ENCODE results near the gene CLEC20A.

The CLEC20A gene

DNA sequence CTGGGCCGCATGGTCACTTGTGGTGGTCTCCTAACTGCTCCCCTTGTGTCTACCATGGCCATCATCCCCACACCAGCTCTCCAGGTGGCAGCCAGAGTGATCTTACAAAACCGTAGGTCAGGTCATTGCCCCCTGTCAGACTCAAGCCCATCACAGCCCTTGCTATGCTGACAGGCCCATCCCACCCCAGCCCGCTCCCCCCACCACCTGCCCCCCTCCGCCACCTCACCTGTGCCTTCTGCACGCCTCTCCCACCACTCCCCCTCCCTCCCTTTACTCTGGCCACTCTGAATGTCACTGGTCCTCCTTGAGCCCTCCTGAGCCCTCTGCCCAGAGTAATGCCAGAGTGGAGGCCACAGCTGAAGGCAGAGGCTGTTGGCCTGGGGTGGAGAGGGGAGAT, 44.6 kb upstream of the CLEC20A start:
- Histone ChIP-seq H3K4me1 (peaks cover 0 to 14% (median 6%) of the 10 kb centered on the region in 4 donors), H3K36me3 (no peaks in the 10 kb centered on the region), H3K4me3 (peak overlapping the region; percentile 61 to 67), H3K27ac (no peak overlapping the region), H3K27me3 (no peaks in the 10 kb centered on the region), H3K9me3 (no peaks in the 10 kb centered on the region)
- intact Hi-C loops (cut with DNase I; ENCODE audit: low total_unique reads) = loop anchor here (5.0 kb wide), 1 partner anchor 461 kb away; no protein-coding TSS in a partner anchor
- no peak for TF ChIP-seq CTCF (IDR thresholded peaks at IDR 0.05)
- peak in 1 of 2 donors; percentile 56 for DNase-seq

DNA sequence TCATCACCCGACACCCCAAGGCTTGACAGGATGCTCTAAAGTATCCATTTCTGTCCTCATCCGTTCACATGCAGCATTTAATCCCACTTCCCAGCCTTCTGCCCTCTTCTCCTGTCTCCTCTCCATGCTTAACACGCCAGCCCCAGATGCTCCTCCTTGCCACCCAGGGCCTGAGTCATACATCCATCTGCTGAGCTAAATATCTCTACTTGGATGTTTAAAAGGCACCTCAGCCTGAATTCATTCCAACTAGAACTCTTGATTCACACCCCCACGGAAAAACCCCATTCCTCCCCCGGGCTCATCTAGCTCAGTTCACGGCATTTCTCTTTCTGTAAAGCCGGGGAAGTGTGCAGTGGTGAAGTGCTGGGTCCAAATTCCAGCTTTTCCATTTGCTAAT, 43.9 kb upstream of the CLEC20A start:
- peak in 1 of 2 donors; percentile 23 for DNase-seq
- Histone ChIP-seq H3K27ac (no peak overlapping the region), H3K4me3 (no peak overlapping the region), H3K36me3 (no peaks in the 10 kb centered on the region), H3K9me3 (no peaks in the 10 kb centered on the region), H3K4me1 (peaks cover 0 to 14% (median 6%) of the 10 kb centered on the region in 4 donors), H3K27me3 (no peaks in the 10 kb centered on the region)
- intact Hi-C loops (cut with DNase I; ENCODE audit: low total_unique reads) = loop anchor here (5.0 kb wide), 1 partner anchor 462 kb away; no protein-coding TSS in a partner anchor
- TF ChIP-seq CTCF (IDR thresholded peaks at IDR 0.05) = no peak

DNA sequence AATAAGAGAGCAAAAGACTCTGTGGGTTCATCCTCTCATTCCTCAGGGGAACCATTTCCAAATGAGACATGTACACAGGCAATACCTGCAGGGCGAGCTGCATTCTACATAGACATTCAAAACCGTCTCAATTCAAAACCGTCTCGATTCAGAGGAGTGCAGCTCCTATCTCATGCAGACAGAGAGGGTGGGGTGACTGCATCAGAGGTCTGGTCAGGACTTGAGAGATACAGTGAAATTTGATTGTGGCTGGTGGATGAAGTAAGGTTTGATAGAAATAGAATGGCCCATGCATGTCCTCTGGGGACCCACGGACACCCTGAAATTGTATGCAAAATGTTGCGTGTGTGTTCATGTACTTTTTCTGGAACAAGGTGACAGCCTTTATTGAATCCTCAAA, 43.4 kb upstream of the CLEC20A start:
- peak in 1 of 2 donors; percentile 28 for DNase-seq
- Histone ChIP-seq H3K36me3 (no peaks in the 10 kb centered on the region), H3K4me3 (no peak overlapping the region), H3K4me1 (peaks cover 0 to 14% (median 6%) of the 10 kb centered on the region in 4 donors), H3K27ac (no peak overlapping the region), H3K9me3 (no peaks in the 10 kb centered on the region), H3K27me3 (no peaks in the 10 kb centered on the region)
- no peak for TF ChIP-seq CTCF (IDR thresholded peaks at IDR 0.05)
- intact Hi-C loops (cut with DNase I; ENCODE audit: low total_unique reads) = loop anchor here (5.0 kb wide), 1 partner anchor 462 kb away; no protein-coding TSS in a partner anchor

GRCh38 chr1:178539291-178539690, 42.5 kb upstream of the CLEC20A start:
- intact Hi-C loops (cut with DNase I; ENCODE audit: low total_unique reads) = no loop called here
- Histone ChIP-seq H3K27ac (no peak overlapping the region), H3K9me3 (no peaks in the 10 kb centered on the region), H3K4me3 (no peak overlapping the region), H3K4me1 (peaks cover 0 to 14% (median 6%) of the 10 kb centered on the region in 4 donors), H3K36me3 (no peaks in the 10 kb centered on the region), H3K27me3 (peaks cover 0 to 1% of the 10 kb centered on the region in 2 donors)
- TF ChIP-seq CTCF (IDR thresholded peaks at IDR 0.05) = no peak
- DNase-seq = peak in 1 of 2 donors; percentile 52

- TF ChIP-seq CTCF (IDR thresholded peaks at IDR 0.05) = no peak
- Histone ChIP-seq H3K9me3 (no peaks in the 10 kb centered on the region), H3K36me3 (no peaks in the 10 kb centered on the region), H3K27me3 (peaks cover 0 to 5% of the 10 kb centered on the region in 2 donors), H3K27ac (no peak overlapping the region), H3K4me3 (no peak overlapping the region), H3K4me1 (peaks cover 0 to 11% (median 5%) of the 10 kb centered on the region in 4 donors)
- intact Hi-C loops (cut with DNase I; ENCODE audit: low total_unique reads) = no loop called here
- DNase-seq = peak in 1 of 2 donors; percentile 40
Observed at GRCh38 chr1:178538192-178538916, 41.6 kb upstream of the CLEC20A start.

All from tibial artery (tissue), 4 donors.